Measurements from ENCODE around the gene RGS4.

The RGS4 gene

DNA sequence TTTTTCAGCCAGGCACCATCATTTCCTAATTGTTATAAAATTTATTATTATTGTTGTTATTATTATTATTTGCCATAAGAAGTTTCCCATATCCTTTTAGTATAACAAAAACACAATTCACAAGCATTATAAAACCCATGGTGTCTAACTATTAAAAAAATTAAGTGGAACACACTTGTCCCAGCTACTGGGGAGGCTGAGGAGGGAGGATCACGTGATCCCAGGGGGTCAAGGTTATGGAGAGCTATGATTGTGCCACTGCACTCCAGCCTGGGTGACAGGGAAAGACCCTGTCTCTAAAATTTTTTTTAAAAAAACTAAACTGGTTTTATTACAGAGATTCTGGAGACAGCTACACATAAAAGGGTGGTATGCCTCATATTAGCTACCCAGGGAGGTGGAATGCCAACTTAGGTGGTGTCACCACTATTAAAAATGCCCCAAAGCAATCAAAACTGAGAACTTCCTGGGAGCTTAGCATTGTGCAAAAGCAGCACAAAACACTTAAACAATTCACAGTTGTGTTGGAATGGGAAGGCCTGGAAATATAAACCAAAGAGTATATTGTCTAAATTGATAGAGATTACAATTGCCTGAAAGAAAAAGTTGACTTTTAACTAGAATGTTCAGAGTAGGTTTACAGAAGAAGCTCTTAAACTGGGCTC, 8.7 kb upstream of the RGS4 start:
- TF ChIP-seq, protein P1, sequence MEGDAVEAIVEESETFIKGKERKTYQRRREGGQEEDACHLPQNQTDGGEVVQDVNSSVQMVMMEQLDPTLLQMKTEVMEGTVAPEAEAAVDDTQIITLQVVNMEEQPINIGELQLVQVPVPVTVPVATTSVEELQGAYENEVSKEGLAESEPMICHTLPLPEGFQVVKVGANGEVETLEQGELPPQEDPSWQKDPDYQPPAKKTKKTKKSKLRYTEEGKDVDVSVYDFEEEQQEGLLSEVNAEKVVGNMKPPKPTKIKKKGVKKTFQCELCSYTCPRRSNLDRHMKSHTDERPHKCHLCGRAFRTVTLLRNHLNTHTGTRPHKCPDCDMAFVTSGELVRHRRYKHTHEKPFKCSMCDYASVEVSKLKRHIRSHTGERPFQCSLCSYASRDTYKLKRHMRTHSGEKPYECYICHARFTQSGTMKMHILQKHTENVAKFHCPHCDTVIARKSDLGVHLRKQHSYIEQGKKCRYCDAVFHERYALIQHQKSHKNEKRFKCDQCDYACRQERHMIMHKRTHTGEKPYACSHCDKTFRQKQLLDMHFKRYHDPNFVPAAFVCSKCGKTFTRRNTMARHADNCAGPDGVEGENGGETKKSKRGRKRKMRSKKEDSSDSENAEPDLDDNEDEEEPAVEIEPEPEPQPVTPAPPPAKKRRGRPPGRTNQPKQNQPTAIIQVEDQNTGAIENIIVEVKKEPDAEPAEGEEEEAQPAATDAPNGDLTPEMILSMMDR (IDR thresholded peaks at IDR 0.05), result no peak
- H3K27ac Mint-ChIP-seq, result no peak overlapping the region
- H3K27me3 Mint-ChIP-seq (ENCODE audit: low read depth, poor library complexity), result peaks cover 9% of the 10 kb centered on the region
- H3K9me3 Mint-ChIP-seq, result no peaks in the 10 kb centered on the region
- no peaks in the 10 kb centered on the region for H3K36me3 Mint-ChIP-seq (ENCODE audit: low read depth)
- no peak overlapping the region for H3K4me3 Mint-ChIP-seq
- no peak for DNase-seq
- peaks cover 61% of the 10 kb centered on the region for H3K4me1 Mint-ChIP-seq

DNA sequence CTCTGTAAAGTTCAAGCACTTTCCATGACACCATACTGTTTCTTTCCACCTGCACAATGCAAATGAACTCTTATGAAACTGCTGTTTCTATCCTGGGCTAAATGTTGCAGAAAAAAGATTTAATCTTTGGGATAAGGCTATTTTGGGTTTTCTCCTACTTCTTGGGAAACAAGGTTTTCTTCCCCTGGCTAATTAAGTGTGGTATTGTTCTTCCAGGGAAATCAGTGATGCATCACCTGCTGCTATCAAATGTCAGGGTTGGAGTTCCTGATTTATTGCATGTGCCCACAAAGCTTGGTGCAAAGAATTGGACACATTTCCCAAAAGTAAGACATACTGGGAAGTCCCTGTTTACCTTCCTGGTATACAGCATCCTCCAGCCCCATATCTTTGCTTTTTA, 6.0 kb upstream of the RGS4 start:
- H3K27ac Mint-ChIP-seq, result peak overlapping the region; percentile 90
- TF ChIP-seq, protein P1 (IDR thresholded peaks at IDR 0.05), result no peak
- H3K36me3 Mint-ChIP-seq (ENCODE audit: low read depth), result no peaks in the 10 kb centered on the region
- no peak for DNase-seq
- H3K4me3 Mint-ChIP-seq, result no peak overlapping the region
- no peaks in the 10 kb centered on the region for H3K9me3 Mint-ChIP-seq
- peaks cover 69% of the 10 kb centered on the region for H3K4me1 Mint-ChIP-seq
- H3K27me3 Mint-ChIP-seq (ENCODE audit: low read depth, poor library complexity), result peaks cover 9% of the 10 kb centered on the region

DNA sequence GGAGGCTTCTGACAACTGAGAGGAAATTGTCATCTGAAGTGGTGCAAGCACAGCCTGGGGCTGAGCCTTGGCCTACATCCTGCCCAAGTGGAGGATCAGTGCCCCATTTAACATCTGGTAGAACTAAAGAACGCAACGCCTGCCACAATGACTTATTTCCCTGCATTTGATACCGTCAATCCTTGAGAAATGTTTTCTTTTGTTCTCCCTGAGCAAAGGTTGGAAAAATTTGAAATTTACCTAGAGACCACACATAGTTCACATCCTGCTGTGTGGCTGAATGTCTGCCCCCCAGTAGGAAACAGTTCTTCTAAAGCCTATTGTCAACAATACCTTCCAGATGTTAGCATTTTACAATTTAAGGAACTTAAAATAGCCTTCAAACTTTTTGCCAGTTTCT, 5.6 kb upstream of the RGS4 start:
- Mint-ChIP-seq H3K36me3 (ENCODE audit: low read depth) (no peaks in the 10 kb centered on the region), H3K27ac (peak overlapping the region; percentile 90), H3K4me1 (peaks cover 74% of the 10 kb centered on the region), H3K4me3 (no peak overlapping the region), H3K27me3 (ENCODE audit: low read depth, poor library complexity) (peaks cover 9% of the 10 kb centered on the region), H3K9me3 (no peaks in the 10 kb centered on the region)
- TF ChIP-seq, protein P1 (IDR thresholded peaks at IDR 0.05), result no peak
- DNase-seq, result peak; percentile 25

DNA sequence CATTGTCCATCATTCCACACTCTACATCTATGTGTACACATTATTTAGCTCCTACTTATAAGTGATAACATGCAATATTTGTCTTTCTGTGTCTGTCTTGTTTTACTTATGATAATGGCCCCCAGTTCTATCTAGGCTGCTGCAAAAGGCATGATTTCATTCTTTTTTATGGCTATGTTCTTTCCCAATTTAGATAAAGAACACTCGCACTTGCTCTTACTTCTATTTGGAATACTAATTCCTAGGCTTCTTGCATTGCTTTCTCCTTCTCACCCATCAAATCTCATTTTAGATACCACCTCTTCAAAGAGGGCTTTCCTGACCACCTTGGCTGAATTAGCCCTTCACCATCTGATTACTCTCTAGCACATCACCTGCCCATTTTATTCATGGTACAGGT, 3.0 kb upstream of the RGS4 start:
- no peaks in the 10 kb centered on the region for H3K9me3 Mint-ChIP-seq
- H3K27me3 Mint-ChIP-seq (ENCODE audit: low read depth, poor library complexity), result peaks cover 5% of the 10 kb centered on the region
- no peak overlapping the region for H3K4me3 Mint-ChIP-seq
- H3K36me3 Mint-ChIP-seq (ENCODE audit: low read depth), result no peaks in the 10 kb centered on the region
- DNase-seq, result no peak
- peaks cover 99% of the 10 kb centered on the region for H3K4me1 Mint-ChIP-seq
- TF ChIP-seq, protein P1 (IDR thresholded peaks at IDR 0.05), result no peak
- H3K27ac Mint-ChIP-seq, result peak overlapping the region; percentile 68

DNA sequence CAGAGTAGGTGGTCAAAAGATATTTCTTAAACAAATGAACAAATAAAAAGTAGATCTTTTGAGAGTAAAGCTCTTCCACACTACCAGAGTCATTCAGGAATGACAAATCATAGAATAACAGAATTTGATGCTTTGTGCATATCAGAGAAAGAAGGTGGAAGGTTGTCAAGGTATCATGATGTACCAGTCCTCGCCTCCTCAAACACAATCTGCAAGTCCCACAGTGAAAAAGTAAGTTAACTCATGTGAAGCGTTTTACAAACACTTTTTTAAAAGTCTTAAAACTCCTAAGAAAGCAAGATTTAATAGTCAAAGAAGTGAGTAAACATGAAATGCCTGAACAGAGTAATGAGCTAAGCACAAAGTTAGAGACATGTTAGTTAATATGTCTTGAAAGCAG, 2.5 kb upstream of the RGS4 start:
- no peak for DNase-seq
- Mint-ChIP-seq H3K27me3 (ENCODE audit: low read depth, poor library complexity) (peaks cover under 1% of the 10 kb centered on the region), H3K4me3 (no peak overlapping the region), H3K36me3 (ENCODE audit: low read depth) (no peaks in the 10 kb centered on the region), H3K9me3 (no peaks in the 10 kb centered on the region), H3K27ac (no peak overlapping the region), H3K4me1 (peaks cover 96% of the 10 kb centered on the region)
- TF ChIP-seq, protein P1 (IDR thresholded peaks at IDR 0.05), result no peak

DNA sequence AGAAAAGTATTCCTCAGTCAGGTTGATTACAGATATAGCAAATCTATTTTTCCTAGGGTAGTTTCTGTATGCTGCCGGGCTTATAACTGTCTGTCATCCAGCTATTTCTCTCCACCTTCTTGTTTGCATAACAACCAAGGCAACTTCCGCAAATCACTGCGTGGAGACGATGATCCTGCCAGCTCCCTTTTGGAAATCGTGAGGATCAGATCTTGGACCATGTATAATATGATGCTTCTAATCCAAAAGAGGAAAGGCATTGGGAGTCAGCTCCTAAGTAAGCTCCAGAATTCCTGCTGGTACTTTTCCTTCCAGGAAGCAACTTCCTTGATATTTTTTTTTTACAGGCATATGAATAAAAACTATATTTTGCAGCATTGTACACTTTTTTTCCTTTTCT, 445 bp upstream of the RGS4 start:
- no peak for DNase-seq
- peaks cover 5% of the 10 kb centered on the region for H3K27me3 Mint-ChIP-seq (ENCODE audit: low read depth, poor library complexity)
- no peak overlapping the region for H3K27ac Mint-ChIP-seq
- H3K36me3 Mint-ChIP-seq (ENCODE audit: low read depth), result peaks cover 15% of the 10 kb centered on the region
- H3K4me1 Mint-ChIP-seq, result peaks cover 87% of the 10 kb centered on the region
- peak overlapping the region; percentile 90 for H3K4me3 Mint-ChIP-seq
- no peaks in the 10 kb centered on the region for H3K9me3 Mint-ChIP-seq
- TF ChIP-seq, protein P1 (IDR thresholded peaks at IDR 0.05), result no peak
